DMS53 treated with DMSO at 0.1 percent for 48 hours (cell line): Measurements from ENCODE around the gene CDH24.
"Not testable (repeated sequence)": the region's sequence is repeated elsewhere in the genome, so short reads cannot be mapped to it uniquely, and the experiment has no call there.

Experiments
- DNase-seq: peaks from one replicate; lab custom pipeline; 2025; ENCODE audit not compliant: unreplicated experiment; lab: John Stamatoyannopoulos, UW

CDH24 gene

DNA sequence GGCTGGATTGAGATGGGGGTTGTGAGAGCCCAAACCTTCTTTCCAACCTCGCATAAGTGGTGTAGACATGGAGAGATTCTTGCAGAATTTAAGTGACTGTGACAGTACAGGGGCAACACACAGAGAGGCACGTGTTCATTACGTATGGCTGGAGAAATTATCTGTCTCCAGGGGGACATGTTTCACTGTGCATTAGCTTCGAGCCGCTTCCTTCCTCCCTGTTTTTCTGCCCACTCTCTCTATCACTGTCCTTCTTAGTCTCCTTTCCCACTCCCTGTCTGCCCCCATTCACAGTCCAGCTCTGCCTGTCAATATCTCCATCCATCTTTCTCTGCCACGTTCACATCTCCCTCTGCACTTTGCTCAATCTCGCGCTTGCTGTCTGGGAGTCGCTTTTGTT, 35.9 kb downstream of the CDH24 start:
- DNase-seq: no peak

DNA sequence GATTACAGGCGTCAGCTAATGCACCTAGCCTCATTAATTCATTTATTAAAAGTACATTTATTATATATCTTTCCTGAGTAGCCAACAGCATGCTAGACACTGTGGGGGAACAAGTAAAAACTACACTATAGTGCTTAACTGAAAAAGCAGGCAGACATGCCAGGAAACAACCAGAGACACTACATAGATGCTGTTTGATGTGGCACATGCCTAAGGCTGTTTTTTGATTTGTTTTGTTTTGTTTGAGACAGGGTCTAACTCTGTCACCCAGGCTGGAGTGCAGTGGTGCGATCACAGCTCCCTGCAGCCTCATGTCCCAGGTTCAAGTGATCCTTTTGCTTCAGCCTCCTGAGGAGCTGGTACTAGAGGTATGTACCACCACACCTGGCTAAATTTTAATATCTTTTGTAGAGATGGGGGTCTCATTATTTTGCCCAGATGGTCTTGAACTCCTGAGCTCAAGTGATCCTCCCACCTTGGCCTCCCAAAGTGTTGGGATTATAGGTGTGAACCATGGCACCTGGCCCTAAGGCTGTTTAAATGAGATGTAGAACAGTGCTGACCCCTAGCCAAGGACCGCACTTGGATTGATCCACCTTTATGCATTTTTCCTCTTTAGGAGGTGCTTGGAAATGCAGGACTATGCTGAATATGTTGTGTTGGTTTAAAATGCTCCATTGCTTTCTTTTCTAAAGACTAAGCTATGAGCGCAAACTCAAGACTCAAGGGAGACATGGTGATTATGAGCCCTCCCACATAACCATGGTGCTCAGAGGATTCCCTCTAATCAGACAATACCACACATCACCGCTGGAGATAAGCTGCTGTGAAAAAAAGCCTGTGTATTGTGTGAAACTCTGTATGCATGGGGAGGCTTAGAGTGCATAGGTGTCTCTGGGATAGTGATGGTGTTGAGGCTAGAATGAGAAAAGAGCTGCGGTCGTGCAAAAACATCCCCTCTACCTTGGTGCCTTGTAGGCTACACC, 36.9 kb downstream of the CDH24 start:
- no peak for DNase-seq

DNA sequence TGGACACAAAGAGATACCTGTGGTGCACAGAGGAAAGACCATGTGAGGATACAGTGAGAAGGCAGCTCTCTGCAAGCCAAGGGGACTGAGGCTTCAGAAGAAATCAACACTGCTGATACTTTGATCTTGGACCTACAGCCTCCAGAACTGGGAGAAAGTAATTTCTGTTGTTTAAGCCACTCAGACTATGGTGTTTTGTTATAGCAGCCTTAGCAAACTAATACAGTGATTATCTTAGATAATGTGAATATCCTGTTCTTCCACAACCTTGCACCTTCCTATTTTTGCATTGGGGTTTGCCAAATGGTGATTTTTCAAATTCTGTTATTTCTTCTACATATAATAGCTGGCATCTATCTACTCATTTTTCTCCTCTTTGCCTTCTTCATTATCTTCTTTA, 39.2 kb downstream of the CDH24 start:
- no peak for DNase-seq

DNA sequence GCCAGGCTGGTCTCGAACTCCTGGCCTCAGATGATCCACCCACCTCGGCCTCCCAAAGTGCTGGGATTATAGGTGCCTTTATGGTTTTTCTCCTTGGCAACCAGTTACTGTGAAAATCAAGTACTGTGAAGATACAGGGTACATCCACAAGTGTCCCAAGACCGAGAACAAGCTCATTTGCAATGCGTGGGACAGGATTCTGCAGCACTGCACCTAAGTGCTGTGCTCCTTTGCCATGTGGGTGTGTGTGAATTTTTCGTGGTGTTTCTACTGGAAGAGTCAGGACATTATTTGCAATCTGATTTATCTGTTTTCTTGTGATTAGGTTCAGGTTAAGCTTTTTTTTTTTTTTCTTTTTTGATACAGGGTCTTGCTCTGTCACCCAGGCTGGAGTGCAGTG, 40.2 kb downstream of the CDH24 start:
- DNase-seq: no peak

DNA sequence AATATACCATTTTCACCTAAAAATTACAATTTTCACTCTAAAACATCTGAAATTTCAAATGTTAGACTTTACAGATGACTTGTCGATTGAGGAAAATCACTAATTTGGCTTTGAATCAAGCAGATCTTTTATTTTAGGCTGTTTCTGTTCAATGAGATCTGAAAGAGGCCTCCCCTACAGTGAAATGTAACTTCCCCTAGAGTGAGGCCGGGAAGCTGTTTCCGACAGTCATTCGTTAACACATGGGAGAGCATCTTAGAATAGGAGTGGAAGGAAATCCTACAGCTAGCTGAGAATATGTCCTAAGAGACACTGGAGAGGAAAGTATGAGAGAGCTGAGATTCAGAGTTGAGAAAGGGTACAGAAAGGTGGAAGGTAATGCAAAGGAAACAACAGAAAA, 41.7 kb downstream of the CDH24 start:
- no peak for DNase-seq

DNA sequence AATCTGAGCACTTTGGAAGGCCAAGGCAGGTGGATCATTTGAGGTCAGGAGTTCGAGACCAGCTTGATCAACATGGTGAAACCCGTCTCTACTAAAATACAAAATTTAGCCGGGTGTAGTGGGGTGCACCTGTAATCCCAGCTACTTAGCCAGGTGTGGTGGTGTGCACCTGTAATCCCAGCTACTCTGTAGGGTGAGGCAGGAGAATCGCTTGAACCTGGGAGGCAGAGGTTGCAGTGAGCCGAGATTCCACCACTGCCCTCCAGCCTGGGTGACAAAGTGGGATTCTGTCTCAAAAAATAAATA, 43.6 kb downstream of the CDH24 start:
- DNase-seq: not testable (repeated sequence)

DNA sequence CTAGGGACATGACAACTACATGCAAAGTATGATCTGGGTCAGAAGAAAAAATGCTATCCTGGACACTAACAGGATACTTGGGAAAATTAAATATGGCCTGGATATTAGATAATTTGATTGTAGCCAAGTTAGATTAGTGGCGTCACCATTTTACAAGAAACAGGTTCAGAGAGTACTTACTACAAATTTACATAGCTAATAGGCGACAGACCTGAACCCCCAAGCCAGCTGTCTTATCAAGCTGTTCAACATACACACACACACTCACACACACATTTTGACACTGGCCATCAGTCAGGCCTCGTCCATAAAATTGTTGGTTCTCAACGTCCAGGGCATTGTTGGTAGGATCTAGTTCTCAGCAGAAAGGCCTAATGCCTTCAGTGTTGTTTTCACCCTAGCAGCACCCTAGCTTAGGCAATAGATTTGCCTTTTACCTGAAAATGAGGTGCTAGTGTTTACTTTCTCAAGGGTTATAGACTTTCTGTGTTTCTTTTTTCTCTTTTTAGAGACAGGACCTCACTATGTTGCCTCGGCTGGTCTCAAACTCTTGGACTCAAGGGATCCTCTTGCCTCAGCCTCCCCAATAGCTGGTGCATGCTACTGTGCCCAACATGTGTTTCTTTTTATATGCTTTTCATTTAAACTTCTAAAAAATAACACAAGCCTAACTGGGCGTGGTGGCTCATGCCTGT, 44.1 kb downstream of the CDH24 start:
- DNase-seq: no peak

DNA sequence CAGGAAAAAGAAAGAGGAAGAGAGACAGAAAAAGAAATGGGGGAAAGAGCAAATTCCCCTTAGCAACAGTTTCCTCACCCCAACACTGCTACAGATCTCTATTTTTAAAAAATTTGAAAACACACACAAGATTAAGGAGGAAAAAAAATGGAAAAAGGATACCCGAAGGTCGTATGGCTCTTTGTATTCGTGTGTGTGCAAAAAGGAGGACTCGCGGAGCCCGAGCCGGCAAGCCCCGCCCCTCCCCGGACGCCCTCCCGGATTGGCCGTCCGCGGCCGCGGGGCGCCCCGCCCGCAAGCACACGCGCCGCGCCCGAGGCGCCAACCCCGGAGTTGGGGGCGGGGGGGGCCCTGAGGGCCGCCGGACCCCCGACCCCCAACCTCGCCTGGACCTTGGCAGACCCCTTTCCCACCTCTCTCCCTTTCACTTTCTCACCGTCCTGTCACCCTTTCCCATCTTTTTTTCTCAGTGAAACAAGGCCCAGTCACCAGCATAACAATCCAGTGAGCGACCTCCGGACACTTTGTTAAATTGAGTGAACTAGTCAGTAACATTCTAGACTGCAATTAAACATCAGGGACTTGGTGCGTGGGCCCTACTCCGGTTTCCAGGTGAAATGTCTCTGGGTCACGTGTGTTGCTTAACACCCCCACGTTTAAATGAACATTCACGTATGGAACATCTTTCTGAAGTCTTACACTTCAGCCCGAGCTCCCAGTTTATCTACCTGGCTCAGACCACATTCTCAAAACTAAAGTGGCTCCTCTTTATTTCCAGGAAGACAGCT, 47.2 kb downstream of the CDH24 start, which contains the start of gene C14orf93:
Gene C14orf93 (minus strand): TSS at position 205 of the 788 bp plus-strand sequence. CDS start 11,120 bp downstream, outside the sequence.
- peak; percentile 31 for DNase-seq

DNA sequence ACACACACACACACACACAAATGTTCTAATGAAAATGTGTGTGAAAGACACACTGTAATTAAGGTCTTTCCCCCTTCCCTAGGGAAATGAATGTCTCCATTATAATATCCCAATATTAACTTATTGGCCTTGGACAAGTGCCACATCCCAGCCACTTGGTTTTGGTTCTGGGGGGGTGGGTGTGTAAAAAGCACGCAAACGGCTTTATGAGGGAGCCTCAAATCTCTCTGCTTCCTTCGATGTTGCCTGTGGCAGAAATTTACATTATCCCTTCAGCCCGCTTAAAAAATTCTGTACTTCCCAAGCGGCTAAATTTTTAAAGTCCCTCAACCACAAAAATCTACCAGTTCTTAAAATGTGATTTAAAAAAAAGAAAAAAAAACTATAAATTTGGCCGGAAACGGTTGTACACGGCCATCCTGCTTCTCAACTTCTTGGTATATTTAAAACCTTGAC, 47.8 kb downstream of the CDH24 start:
- DNase-seq: no peak

DNA sequence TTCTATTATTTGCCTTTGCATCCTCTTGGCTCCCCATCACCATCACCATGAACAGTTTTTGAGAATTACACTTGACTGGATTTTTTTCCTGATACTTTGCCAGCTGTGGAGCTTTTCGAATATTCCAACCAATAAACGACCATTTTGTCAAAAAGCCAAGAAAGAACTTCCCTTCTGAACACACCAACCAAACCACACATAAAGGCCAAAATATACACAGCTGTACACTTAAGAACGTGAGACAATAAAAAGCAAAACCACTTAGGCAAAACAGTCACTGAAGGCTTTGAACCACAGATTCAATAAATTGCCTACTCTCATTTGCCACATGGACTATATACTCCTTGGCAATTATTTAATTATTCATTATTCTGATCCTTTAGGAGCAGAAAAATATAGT, 48.5 kb downstream of the CDH24 start:
- no peak for DNase-seq

DNA sequence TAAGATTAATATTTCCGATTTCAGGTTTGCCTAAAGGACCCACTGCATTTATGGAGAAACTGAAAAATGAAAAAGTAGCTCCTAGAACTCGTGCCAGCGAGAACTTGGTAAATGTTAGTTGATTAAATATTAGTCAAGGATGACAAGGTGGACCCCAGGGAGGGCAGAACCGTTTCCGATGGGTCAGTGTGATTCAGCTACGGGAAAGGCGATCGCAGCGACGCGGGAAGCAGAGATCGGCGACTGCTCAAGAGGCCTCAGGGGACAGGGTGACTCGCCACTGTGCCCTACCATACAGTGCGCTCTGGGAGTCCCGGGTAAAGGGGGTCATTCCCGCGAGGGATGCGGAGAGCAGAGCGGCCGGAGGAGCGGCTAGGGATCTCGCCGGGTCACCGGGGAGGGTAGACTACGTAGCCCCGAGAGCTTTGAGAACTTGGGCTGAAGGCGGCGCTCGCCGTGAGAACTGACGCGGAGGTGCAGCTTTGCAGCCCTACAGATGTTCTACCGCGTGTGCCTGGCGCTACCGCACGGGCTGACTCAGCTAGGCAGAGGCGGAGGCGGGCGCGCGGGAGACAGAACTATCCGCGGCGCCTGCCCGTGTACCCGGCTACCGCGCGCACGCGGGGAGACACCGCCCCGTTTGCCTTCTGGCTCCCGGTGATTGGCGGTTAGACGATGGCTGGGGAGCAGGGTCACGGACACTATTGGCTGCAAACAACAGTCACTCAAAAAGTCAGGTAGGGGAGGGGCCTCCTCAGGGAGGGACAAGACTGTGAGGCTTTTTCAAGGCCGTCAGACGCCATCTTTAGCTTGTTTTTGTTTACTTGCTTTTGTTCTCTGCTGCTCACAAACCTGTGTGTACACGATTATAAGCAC, 50.5 kb downstream of the CDH24 start:
- DNase-seq: peak; percentile 80

DNA sequence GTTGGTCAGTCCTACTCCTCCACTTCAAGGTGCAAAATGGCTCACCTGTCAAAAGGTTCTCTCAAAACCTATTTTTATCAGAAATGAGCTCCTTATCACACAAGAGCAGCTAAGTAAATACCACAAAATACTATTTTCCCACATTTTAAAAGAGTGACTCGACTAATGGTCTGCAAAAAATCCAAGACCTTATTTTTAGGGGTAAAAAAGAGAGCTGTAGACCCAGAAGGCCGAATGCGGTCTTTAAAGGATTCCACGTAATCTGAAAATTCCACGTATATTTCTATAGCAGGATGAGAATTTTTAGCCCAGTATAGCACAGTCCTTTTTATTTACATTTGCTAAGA, 51.2 kb downstream of the CDH24 start:
- no peak for DNase-seq

DNA sequence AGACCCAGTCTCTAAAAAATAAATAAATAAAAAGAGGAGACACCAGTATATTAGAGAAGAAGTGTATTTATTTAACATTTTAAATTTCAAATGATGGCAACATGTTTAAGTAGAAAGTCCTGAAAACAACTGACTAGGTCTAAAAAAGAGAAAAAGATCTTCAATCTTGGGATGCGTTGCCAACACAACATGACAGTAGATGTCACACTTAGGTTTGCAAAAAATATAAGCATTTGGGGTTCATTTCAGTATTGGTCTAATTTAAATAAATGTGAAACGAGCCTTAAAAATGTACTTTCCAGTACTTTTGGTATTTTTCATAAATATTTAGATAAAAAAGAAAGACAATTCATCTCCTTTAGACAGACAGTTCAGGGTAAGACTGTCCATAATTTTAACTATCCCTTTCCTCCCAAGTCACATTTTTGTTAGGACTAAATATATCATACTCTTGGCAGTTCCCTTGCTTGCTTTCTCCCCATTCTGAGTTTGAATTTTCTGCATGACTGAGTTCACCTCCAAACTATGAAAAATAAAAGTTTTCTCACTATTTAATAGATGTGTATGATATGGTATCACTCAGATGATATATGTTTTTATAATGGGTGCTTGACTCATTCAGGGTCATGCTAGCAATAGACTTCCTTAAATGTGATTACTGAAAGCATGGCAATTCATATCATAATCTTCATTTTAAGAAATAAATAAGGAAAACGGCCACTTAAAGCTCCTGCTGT, 51.7 kb downstream of the CDH24 start:
- no peak for DNase-seq

DNA sequence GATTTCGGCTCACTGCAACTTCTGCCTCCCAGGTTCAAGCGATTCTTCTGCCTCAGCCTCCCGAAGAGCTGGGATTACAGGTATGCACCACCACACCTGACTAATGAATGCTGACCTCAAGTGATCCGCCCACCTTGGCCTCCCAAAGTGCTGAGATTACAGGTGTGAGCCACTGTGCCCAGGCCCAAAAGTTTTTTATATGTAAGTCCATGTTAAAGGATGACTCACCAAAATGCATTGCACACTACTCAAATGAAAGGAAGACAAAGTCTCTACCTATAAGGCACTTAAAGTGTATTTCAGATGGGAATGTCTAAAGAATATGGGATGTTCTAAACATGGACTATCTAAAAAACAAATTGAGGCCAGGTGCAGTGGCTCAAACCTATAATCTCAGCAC, 53.0 kb downstream of the CDH24 start:
- not testable (repeated sequence) for DNase-seq

DNA sequence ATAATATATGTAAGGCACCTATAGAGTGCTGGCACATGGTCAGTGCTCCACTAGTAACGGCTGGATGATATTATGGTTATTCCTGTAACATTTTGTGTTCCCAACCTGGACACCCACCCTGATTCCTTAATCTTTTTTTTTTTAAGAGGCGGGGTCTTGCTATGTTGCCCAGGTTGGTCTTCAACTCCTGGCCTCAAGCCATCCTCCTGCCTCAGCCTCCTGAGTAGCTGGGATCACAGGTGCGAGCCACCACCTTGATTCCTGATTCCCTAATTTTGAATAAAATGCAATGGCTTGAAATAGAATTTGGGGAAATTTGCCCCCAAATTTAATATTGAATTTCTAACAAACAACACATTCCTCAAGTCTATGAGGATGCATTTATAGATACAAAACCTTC, 54.7 kb downstream of the CDH24 start:
- DNase-seq: no peak

DNA sequence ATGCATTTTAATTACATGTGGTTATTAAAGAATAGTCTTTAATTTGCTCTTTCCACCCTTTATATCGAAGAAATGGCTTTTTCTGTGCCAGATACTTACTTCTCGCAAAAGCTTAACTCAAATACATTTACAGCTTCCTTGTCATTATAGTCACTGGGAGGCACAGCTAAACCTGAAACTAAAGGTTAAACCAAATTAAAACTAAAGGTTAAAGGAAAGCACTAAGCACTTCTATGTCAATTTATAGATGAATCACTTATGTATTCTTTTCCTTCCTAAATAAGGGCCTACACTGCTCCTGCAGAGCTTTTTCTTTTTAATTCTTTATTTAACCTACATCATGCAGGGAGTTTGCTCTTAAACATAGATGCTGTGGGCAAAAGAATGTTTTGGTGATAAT, 56.5 kb downstream of the CDH24 start:
- no peak for DNase-seq

DNA sequence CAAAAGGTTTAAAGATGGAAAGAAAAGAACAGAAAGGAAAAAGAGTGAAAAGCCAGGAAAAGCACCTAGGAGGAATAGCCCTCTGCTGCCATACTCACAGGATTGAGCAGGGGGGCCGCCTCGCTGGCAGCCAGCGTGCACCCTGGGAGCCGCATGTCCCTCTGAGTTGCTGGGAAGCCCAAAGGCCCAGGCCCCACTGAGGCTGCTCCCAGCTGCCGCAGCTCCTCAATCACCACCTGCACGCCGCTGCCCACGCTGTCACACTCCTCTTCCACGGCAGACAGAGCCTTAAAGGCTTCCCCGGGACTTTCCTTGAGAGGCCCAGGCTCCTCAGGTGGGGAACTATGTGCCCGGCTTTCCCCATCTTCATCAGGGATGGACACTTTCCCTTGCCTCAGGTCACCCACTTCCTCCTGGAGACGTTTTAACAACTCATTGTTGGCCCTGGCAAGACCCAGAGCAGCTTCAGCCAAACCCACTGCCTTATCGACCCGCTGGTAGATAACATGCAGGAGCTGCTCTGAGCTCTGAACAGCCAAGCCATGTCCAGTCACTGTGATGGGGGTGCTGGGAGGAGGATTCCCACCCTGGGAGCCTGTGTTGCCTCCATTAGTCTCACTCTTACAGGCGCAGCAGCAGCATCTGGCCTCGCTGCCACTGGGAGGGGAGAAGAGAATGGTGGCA, 58.8 kb downstream of the CDH24 start:
- DNase-seq: no peak

DNA sequence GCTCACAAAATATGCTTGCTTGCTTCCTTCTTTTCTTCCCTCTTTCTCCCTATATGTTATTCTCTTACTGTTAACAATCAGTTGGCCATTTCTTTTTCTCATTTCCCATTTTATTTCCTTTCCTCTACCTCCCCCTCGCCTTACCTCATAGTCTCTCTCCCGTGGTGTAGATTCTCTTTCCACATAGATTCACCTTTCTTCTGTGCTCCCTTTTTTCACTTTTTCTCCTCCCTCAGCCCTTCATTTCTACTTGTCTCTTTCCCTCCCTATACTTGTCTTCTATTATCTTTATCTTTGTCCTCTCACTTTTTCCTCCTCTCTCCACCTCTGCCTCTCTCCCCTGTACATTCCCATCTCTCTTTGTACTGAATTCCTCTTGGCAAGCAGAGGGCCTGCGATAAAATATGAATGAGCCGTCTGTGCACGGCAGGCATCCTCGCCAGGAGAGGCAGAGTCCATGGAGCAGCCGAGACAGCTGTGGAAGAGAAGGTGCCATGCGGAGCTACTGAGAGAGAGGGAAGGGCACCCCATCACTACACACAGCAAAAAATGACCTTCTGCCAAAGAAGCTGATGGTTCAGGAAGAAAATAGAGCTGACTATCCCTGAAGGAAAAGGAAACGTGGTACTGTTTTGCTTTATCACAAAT, 59.5 kb downstream of the CDH24 start:
- DNase-seq: no peak
